ENCODE data around the gene ADAM22.

Gene ADAM22

GRCh38 chr7:88167223-88167622 is 233.2 kb downstream of the ADAM22 start:
- DNase-seq: no peak

- no peak for DNase-seq
These were observed 233.7 kb downstream of the ADAM22 start for GRCh38 chr7:88167721-88168120.

GRCh38 chr7:88169717-88170320 is 235.8 kb downstream of the ADAM22 start:
- peak; percentile 18 for DNase-seq

- no peak for DNase-seq
These were observed 238.8 kb downstream of the ADAM22 start for GRCh38 chr7:88172842-88173241.

DNA sequence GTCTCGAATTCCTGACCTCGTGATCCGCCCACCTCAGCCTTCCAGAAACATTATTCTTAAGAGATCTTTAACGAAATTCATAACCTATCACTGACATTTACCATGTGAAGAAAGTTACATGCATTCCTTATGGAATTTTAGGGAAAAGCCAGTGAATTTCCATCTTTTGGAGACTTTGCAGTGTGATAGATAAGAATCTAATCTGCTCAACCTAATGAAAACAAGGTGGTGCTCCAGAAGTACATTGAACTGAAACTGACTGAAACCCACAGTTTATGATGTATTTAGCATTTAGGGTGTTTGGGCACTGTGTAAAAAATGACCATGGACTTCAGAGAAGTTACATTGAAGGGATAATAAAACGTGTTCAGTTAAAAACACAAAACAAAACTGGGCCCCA is 242.1 kb downstream of the ADAM22 start:
- DNase-seq: no peak

DNA sequence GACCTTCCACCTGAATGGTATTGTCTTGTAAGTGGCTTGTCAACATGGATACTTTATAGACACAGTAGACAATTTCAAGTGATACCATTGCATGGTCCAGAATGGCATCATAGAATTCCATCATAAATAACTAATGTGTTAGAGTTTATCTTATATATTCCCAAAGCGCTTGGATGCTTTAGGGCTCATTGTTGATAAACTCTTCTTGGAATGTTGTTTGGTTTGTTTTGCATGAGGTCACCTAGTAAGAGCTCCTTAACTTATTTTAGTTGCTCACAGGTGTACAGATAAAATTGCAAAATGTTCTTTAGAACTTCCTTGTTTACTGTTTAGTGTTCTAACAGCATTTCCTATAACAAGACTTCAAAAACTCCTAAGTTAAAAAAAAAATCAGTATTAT is 249.0 kb downstream of the ADAM22 start:
- no peak for DNase-seq

GRCh38 chr7:88184848-88185304 is 250.8 kb downstream of the ADAM22 start:
- no peak for DNase-seq

DNA sequence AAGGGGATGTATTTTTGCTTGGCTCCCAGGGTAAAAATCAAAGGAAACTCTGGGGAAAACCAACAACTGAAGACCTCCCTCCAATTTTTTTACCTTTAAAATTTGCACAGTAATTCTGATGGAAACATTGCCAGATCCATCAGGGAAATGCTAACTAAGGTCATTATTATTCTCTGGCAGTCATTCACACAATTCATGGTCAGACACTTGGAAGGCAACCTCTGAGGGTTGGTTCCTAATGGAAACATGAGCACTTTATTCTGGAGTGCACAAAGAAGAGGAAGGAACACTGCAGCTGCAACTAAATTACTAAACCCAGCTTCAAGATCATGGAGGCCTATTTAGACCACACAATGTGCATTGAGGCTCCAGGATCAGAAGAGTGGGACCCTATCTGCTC is 251.6 kb downstream of the ADAM22 start:
- no peak for DNase-seq

GRCh38 chr7:88191911-88192310 is 257.9 kb downstream of the ADAM22 start:
- DNase-seq: no peak

GRCh38 chr7:88200261-88200660 is 266.2 kb downstream of the ADAM22 start:
- DNase-seq: no peak

DNA sequence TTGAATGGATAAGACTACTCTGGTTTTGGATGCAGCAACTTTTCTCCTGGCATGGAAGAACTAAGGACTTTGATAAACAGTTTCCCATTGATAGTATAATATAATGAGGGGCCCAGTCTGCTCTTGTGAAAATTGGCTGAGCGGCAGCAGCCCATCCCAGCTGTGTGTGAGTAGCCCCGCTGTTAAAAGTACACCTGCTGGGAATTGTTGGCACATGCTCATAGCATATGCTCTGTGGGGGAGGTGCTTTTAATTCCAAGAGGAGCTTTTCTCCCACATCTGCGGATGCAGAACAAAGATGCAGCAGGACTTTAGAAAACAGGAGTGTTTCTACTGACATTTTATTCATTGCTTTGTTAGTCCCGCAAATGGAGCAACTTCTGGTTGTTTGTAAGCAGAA is 266.7 kb downstream of the ADAM22 start:
- DNase-seq: no peak

GRCh38 chr7:88201305-88201704 is 267.3 kb downstream of the ADAM22 start:
- DNase-seq: no peak

DNA sequence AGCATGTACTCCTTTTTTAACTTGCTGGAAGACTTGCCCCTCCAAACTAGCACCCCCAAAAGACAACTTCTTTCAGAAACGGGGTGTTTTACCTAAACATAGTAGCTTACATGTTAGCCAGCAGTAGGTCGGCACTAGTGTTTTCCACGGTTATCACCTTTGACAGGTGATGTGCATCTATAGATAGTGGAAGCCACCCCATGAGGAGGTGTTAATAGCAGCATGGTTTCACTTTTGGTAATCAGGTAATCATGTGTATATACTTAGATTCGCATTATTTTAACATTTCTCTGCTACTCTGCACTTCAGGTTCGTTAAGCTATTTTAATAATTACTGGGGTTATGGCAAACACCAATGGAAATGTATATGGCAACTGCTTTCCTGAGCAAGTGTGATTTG is 268.2 kb downstream of the ADAM22 start:
- no peak for DNase-seq

DNA sequence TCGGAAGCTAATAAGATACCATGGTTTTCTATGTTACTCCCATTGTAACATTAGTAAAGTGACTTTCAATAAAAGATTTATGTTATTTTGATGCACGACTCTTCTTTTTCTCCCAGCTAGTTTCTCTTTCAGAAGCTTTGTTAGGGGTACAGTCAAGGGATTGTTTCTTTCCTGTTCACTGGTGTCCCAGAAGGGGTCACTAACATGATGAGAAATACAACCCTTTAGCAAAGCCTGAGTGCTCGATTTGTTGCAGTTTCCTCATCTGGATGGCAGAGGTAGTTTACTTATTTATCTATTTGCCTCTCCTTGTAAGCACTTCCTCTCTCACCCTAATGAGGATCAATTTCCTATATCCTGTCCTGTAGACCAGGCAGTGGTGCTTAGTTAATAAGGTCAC is 268.7 kb downstream of the ADAM22 start:
- DNase-seq: no peak

DNA sequence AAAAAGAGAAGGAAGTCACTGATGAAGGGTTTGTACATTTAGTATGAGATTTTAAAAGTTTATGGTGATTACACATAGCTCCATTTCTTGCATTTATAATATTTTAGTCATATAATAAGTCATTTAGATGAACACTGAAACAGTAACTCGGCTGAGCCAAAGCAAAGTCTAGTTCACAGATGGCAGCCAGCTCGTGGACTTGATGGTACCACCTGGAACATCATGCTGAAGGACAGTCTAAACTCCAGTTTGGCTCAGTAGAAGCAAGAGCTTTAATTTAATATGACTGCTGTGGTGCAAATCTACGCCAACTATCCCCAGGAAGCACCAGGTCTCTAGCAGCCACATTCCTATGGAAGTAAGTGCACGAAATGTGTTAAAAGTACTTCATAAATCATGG is 269.4 kb downstream of the ADAM22 start:
- DNase-seq: no peak

DNA sequence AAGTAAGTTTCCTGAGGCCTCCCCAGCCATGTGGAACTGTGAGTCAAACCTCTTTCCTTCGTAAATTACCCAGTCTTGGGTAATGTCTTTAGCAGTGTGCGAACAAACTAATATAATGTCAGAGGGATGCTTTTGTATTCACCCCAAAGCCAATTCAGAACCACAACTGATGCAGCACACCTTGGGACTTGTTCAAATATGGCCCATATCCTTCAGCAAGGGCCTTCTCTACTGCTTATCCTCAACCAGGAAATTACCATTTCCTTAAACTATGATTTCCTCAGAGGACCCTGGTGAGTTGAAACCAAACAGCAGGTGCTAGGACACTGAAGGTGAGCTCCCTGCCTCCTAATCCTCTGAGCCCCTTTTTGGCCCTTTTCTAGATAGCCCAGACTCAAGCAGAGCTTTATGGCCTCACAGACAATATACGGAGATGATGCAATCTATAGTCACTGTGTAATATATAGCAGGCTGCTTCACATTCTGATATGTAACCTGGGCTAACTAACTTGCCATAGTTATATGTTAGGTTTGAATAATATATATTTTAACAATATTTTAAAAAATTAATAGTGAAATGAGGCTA is 270.6 kb downstream of the ADAM22 start:
- DNase-seq: no peak

GRCh38 chr7:88205179-88205578 is 271.1 kb downstream of the ADAM22 start:
- no peak for DNase-seq

- no peak for DNase-seq
These were observed 272.2 kb downstream of the ADAM22 start for GRCh38 chr7:88206254-88206653.

DNA sequence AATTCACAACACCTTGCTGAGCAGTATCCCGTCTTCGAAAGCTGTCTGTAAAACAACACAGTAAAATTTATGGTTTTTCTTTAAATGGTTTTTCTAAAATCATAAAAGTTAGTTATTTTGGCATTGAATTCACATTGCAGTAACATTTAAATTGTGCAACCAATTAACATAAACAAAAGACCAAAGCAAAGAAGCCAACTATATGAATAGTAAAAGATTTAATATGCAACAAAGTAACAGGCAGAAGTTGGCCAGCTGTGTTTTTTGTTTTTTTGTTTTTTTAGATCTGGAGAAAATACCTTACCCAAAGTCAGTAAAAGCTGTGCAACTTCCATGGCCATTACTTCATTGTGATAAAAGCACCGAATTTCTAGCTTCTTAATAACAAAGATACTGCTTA is 274.5 kb downstream of the ADAM22 start:
- no peak for DNase-seq

DNA sequence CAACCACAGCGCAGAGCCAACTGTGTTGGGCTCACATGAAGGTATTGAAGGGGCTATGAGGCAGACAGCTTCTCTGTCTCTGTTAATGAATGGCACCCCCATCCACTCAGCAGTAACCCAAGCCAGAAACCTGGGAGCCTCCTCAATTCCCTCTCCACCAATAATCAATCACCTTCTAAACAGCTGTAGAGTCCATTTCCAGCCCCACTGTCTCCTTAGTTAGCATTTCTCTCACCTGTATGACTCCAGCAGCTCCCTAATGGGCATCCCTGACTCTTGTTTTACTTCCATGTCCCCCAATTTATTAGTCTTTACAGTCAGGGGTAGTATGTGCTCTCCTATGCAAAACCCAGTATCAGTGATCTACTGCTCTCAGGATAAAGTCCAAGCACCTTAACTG is 278.9 kb downstream of the ADAM22 start:
- DNase-seq: no peak

DNA sequence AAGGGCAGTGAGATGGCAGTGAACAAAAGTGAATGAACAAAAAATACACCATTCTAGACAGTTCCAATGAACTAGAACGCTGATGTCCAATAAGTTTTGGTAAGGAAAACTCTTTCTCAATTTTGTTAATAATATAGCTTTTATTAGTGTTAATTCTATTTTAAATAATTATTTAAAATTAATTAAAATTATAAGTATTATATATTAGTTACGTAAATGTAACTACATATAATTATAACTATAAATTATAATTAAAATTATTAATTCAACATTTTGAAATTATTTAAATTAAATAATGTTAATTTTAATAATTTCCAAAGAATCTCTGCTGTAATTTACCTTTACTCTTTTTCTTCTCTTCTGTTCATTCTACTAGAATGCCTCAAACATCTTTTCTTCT is 280.4 kb downstream of the ADAM22 start:
- DNase-seq: no peak

DNA sequence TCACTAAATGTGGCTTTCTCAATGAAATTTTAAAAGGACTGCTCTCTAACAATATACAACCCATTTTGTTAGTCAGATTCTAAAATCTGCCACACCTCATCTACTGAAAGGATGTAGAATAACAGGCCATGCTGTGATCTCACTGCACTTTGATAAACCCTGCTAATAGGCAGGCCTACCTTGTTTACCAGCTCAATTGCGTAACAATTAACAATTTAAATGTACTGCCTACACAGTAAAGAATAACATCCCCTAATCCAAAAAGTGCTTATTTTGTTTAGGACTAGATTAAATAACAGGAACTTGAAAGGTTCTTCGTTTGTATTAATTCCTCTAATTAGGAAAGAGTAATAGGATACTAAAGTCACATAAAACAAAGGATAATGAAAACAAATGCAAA is 281.2 kb downstream of the ADAM22 start:
- DNase-seq: no peak

- no peak for DNase-seq
These were observed 282.2 kb downstream of the ADAM22 start for GRCh38 chr7:88216276-88216675.

- DNase-seq: no peak
These were observed 283.8 kb downstream of the ADAM22 start for GRCh38 chr7:88217675-88218428.

Data from right kidney (tissue), 1 donor.